NCI-H345 (cell line): ENCODE measurements around the gene RSRC1.

Experiments
- DNase-seq: peaks from one replicate; lab custom pipeline; 2025; lab: John Stamatoyannopoulos, UW

The RSRC1 gene

DNA sequence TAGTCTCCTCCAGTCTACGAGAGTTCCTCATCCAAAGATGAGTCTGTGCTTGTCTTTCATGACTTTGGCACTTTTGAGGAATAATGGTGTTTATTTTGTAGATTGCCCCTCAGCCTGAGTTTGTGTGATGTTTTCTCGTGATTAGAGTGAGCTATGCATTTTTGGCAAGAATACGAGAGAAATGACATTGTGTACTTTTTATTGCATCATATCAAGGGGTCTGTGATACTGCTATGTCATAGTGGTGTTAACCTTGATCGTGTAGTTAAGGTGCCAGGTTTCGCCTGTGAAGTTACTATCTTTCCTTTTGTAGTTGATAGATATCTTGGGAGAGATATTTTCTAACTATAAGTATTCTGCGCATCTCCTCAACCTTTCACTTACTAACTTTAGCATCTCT, 18.9 kb downstream of the RSRC1 start:
- DNase-seq, result no peak

- DNase-seq, result no peak
These were observed 24.5 kb downstream of the RSRC1 start for GRCh38 chr3:158134363-158134762.

GRCh38 chr3:158140396-158140795, 30.5 kb downstream of the RSRC1 start:
- no peak for DNase-seq

GRCh38 chr3:158148218-158148617, 38.3 kb downstream of the RSRC1 start:
- DNase-seq, result no peak

GRCh38 chr3:158152186-158152585, 42.3 kb downstream of the RSRC1 start:
- DNase-seq, result no peak

DNA sequence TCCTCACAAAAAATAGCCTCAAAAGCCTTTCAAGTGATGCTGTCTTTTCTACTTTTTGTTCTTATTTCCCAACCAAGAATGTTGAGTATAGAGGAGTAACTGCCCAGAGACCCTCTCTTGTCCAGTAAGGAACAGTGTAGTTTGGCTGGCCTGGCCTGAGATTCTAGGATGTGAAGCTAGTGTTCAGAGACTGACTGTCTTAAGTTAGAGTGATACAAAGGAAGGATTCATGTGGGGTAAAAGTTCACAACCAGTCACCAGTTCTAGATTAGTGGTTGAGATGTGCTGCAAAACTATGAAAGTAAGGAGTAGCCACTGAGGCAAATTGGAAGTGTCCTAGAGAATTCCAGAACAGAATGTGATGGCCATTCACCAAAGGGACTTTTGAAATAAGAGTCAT, 49.1 kb downstream of the RSRC1 start:
- DNase-seq, result no peak

- DNase-seq, result no peak
These were observed 49.8 kb downstream of the RSRC1 start for GRCh38 chr3:158159714-158160113.

- DNase-seq, result no peak
These were observed 51.1 kb downstream of the RSRC1 start for GRCh38 chr3:158160958-158161357.

- DNase-seq, result no peak
These were observed 55.3 kb downstream of the RSRC1 start for GRCh38 chr3:158165141-158165655.

DNA sequence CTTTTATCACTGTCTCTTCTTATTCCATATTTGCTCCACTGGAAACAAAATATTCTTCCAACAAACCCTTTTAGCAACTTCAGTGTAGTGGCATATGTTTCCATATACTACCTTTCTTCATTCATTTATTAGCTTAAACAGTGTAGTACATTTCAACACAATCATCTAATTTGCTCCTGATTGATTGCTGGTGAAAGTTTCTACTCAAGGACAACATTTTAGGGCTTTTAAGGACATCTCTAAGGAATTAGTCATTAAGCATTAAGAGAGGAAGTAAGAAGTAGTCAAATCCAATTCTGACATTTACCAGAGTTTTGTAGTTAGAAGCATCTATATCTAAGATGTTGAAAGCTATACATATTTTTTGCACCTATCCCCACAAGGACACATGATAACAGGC, 55.8 kb downstream of the RSRC1 start:
- DNase-seq, result no peak

- no peak for DNase-seq
These were observed 56.3 kb downstream of the RSRC1 start for GRCh38 chr3:158166223-158166622.

DNA sequence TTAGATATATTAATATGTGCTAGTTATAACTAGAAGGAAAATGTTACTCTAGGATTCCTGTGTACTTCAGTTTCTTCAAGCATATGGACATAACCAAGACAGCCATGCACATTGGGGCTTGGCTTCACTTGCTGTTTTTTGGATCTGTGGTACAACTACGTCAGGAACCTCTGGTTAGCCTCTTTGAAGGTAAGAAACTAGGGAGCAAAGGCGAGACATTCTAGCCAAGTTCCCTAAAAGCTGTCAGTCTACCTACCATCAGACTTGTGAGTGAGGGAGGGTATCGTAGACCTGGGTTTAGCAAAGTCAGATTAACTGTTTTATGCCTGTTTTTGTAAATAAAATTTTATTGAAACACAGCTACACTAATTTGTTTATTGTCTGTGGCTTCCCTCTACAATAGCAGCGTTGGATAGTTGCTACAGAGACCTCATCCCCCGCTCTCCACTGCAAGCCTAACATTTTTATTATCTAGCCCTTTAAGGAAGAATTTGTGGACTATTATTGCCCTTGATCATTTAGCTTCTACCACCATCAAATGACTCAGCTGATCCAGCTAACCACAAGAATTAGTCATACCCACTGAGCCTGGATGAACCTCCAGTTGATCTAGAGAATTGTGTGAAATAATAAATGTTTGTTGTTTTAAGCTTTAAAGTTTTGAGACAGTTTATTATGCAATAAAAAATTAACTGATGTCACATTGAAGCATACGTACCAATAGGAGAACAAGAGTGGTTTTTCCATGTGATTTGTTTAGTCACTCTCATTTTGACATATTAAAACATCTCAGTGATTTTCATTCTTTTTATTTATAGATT, 58.1 kb downstream of the RSRC1 start:
- no peak for DNase-seq

DNA sequence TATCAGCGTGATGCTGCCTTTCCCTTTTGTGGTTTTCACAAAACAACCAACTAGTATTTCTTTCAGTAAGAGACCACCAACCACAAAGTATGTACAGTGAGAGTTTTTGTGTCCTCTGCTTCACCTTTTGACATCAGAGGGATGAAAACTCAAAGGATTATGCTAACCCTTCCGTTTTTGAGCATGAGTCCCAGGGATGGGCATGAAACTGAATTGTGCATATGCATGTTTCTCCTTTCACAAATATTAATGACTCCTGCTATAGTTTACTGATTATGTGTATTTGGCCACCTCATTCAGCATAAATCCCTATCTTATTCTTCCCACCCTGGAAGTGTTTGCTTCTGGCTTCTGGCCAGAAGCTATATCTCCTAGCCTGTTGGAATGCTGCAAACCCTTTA, 59.2 kb downstream of the RSRC1 start:
- DNase-seq, result no peak

DNA sequence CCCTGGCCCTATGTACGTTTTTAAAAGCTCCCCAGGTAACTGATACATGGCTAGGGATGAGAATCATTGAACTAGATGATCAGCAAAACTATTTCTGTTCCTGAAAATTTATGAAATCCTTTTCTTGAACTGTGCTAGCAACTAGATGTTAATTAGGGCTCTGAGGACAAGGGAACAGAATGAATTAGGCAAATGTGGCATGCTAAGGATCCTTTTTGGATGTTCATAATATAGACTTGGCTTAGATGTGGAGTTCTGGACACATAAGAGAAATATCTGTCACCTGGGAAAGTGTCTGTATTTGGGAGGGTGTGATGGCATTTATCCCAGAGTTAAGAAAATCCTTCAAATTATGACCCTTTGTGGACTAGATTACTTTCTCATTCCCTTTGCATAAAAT, 71.2 kb downstream of the RSRC1 start:
- DNase-seq, result no peak

- DNase-seq, result no peak
These were observed 75.8 kb downstream of the RSRC1 start for GRCh38 chr3:158185711-158186110.

DNA sequence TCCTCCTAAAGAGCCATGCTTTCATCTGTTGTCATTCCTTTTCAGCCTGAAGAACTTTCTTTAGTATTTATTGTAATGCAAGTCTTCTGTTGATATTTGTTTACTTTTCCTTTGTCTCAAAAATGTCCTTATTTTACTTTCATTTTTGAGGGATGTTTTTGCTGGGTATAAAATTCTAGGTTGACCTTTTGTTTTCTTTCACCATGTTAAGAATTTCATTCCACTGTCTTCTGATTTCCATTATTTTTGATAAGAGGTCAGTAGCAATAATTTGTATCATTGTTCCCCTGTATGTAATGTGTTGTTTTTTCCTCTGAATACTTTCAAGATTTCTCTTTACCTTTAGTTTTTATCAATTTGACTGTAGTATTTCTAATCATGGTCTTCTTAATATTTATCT, 91.1 kb downstream of the RSRC1 start:
- no peak for DNase-seq

GRCh38 chr3:158205324-158205723, 95.4 kb downstream of the RSRC1 start:
- DNase-seq, result no peak

- DNase-seq, result no peak
These were observed 96.1 kb downstream of the RSRC1 start for GRCh38 chr3:158205994-158206393.

GRCh38 chr3:158210067-158210466, 100.2 kb downstream of the RSRC1 start:
- no peak for DNase-seq

DNA sequence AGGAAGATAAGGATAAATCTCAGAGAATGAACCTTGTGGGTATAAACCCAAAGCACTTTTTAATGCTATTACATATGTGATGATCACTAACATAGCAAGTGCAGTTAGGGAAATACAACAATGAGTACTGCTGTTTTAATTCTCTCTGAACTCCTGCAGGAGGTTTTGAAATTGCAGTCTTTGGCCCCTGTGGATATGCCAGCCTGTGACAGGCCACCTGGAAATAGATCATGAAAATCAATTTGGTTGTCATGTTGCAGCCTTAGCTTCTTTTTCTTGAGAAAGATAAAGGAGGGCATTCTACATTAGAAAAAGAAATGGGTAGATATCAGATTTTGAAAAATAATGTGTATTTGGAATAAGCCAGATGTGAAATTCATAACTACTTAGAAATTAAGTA, 103.6 kb downstream of the RSRC1 start:
- DNase-seq, result no peak

- no peak for DNase-seq
These were observed 108.1 kb downstream of the RSRC1 start for GRCh38 chr3:158217992-158218391.

GRCh38 chr3:158220575-158220974, 110.7 kb downstream of the RSRC1 start:
- no peak for DNase-seq

GRCh38 chr3:158221426-158221825, 111.5 kb downstream of the RSRC1 start:
- DNase-seq, result no peak

- DNase-seq, result no peak
These were observed 116.5 kb downstream of the RSRC1 start for GRCh38 chr3:158226429-158226828.
